ENCODE measurements around the gene LRRC37A3.
"Not testable (repeated sequence)": the region's sequence is repeated elsewhere in the genome, so short reads cannot be mapped to it uniquely, and the experiment has no call there.

The LRRC37A3 gene

DNA sequence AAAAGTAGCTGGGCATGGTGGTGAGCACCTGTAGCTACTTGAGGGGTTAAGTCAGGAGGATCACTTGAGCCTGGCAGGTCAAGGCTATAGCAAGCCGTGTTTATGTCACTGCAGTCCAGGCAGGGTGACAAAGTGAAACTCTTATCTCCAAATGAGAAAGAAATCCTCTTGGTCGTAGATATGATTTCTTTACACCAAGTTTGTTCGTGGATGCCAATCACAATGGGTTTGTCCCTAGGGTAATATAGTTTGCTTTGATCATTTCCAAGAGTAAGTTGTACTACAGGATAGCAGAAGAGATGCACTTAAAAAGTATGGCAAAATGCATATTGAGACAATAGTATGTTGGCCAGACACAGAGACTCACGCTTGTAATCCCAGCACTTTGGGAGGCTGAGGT lies 6.0 kb upstream of the LRRC37A3 start:
- DNase-seq (ENCODE audit: low spot score): not testable (repeated sequence)

DNA sequence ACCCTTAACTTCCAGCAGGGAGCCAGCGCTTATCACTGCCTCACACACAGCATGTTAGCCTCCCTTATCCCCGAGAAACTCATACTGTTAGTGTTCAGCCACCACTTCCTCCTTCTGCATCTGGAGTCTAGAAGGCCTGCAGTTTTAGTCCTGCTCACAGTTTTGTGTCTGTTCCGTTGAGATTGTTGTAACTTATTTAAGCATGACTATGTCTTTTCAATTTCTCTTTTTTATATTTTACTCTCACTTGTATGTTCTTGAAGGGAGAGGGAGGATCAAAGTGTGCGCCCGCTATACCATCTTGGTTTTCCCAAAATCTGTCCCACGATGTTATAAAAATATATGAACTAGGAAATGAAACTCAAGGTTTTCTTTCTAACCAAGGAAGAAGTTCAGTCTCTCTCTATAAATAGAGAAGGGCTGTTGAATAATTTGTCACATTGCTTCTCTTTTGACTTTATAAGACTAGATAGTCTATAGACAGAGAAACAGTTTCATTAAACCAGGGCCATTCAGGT lies 3.8 kb upstream of the LRRC37A3 start:
- not testable (repeated sequence) for DNase-seq (ENCODE audit: low spot score)

DNA sequence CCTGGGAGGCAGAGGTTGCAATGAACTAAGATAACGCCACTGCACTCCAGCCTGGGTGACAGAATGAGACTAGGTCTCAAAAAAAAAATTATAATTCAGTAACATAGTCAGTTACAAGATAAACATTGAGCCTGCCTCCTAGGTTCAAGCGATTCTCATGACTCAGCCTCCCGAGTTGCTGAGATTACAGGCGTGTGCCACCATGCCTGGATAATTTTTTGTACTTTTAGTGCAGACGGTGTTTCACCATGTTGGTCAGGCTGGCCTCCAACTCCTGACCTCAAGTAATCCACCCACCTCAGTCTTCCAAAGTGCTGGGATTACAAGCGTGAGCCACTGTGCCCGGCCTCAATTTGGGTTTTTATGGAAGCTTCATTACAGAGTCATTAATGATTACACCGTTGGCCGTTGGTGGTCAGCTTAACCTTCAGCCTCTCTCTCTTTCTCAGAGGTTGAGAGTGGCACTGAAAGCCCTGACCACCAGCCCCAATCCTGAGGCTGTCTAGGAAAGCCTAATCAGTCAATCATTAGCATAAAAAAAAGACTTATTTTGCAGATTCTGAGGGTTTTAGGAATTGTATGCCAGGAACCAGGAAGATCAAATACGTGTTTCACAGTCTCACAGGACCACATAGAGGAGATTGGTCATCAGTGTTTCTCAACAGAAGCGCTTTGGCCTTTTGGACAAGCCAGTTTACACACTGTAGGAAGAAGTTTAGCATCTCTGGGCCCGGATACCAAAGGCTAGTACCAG lies 1.3 kb upstream of the LRRC37A3 start:
- DNase-seq (ENCODE audit: low spot score): no peak

DNA sequence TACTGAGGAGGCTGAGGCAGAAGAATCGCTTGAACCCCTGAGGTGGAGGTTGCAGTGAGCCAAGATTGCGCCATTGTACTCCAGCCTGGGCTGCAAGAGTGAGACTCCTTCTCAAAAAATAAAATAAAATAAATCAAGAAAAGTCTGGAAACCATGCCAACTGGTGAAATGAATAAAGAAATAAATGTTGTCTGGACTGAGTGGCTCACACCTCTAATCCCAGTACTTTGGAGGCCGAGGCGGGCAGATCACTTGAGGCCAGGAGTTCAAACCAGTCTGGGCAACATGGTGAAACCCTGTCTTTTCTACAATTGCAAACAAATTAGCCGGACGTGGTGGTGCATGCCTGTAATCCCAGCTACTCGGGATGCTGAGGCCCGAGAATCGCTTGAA lies 744 bp upstream of the LRRC37A3 start:
- DNase-seq (ENCODE audit: low spot score): peak; percentile 14

DNA sequence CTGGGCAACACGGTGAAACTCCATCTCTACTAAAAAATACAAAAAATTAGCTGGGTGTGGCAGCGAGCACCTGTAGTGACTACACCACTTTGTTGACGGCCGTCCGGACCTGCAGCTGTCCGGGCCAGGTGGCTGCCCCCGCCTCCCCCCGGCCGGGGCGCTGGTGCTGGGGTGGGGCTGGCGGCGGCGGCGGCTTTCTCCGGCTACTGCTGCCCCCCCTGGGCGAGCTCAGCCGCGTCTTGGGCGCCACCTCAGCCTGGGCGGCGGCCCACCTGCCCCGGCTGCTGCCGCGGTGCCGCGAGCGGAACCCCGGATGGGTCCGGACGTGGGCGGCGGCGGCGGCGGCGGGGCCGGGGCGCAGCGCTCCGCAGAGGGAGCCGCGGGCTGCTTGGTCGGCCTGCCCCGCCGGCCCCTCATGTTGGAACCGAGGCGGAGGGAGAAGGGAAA lies 413 bp downstream of the LRRC37A3 start:
- peak; percentile 42 for DNase-seq (ENCODE audit: low spot score)

DNA sequence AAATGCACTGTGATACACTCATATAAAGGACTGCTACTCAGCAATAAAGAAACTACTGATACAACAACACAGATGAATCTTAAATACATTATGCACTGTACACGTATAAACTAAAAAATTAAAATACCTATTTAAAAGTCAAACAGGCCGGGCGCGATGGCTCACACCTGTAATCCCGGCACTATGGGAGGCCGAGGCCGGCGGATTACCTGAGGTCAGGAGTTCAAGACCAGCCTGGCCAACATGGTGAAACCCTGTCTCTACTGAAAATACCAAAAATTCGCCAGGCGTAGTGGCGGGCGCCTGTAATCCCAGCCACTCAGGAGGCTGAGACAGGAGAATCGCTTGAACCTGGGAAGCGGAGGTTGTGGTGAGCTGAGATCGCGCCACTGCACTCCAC lies 1.7 kb downstream of the LRRC37A3 start:
- DNase-seq (ENCODE audit: low spot score): not testable (repeated sequence)

DNA sequence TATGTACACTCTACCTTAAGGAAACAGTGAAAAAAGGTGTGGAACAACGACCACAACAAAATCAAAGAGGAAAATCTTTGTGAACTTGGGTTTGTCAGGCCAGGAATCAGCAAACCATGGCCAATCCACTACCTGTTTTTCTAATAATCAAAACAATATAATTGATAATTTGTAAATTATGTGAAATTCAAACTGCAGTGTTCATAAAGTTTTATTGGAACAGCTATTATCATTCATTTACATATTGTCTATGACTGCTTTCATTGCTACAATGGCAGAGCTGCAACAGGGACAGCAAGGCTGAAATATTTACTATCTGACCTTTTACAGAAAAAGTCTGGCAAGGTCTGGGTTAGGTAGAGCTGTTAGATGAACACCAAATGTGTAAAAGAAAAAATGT lies 4.0 kb downstream of the LRRC37A3 start:
- not testable (repeated sequence) for DNase-seq (ENCODE audit: low spot score)

DNA sequence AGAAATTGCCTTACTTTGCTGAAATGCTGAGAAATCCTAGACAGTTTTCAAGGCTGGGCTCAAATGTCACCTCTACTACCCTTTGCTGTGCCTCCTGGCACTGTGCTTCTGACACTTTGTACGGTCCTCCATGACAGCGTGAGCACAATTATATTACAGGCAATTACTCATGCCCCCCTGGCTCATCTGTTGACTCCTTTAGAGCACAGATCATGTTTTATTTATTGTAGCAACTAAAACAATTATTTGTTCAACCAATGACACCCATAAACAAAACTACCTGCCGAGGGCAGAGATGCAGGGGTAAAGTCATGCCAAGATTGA lies 9.1 kb downstream of the LRRC37A3 start:
- not testable (repeated sequence) for DNase-seq (ENCODE audit: low spot score)

DNA sequence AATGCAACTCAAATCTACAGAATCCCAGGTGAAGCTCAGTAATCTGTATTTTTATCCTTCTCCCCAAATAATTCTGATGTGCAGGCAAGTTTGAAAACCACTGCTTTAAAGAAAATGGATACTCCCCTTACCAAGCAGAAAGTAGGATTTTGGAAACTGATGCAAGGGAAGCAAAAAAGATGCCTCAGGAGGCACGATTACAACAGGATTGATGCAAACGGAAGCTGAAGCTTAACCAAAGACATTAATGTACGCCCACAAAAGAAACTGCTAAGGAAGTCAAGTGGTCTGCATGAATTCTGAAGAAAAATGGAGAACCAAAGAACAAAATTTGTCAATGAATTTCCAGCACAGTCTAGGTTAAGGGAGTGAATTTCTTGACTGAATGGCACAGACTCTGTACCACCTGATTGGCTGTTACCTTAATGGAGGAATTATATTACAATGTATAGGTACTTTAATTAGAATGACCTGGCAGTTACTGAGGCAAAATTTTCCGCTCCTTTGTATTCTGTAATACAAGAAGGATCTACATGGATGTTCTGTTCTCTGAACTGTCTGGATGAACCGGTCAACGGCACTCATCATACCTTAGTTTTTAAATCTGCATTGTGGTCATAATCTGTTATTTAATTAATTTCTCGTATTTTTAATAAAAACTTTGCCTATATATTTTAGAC lies 9.6 kb downstream of the LRRC37A3 start:
- not testable (repeated sequence) for DNase-seq (ENCODE audit: low spot score)

DNA sequence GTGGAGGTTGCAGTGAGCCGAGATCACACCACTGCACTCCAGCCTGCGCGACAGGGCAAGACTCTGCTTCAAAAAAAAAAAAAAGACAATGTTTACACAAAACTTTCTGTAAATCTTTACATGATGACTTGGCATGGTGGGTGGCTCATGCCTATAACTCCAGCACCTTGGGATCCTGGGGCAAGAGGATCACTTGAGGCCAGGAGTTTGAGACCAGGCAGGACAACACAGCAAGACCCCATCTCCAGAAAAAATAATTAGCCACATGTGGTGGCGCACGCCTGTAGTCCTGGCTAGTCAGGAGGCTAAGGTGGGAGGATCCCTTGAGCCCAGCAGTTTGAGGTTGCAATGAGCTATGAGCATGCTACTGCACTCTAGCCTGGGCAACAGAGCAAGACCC lies 15.2 kb downstream of the LRRC37A3 start:
- DNase-seq (ENCODE audit: low spot score): not testable (repeated sequence)

DNA sequence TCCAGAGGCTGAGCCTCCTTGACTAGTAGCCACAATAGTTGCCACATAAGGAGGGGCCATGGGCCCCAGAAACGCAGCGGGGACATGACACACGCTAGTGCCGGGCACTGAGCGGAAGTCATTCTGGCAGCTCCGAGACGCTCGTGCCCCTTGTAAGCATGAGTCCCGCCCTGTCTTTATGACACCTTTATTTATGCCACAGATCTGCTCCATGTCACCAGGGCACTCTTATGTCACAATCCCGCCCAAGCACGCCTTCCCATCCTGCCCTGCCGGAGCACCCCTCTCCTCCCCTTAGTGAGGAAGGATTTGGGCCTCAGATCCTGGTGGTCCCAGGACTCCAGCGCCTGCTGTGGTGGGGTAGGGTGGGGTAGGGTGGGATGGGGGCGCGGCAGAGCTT lies 22.1 kb downstream of the LRRC37A3 start:
- DNase-seq (ENCODE audit: low spot score): not testable (repeated sequence)

DNA sequence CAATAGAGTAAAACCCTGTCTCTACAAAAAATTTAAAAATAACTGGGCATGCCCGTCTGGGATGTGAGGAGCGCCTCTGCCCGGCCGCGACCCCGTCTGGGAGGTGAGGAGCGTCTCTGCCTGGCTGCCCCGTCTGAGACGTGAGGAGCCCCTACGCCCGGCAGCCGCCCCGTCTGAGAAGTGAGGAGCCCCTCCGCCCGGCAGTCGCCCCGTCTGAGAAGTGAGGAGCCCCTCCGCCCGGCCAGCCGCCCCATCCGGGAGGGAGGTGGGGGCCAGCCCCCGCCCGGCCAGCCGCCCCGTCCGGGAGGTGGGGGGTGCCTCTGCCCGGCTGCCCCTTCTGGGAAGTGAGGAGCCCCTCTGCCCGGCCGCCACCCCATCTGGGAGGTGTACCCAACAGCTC lies 45.1 kb downstream of the LRRC37A3 start:
- not testable (repeated sequence) for DNase-seq (ENCODE audit: low spot score)

DNA sequence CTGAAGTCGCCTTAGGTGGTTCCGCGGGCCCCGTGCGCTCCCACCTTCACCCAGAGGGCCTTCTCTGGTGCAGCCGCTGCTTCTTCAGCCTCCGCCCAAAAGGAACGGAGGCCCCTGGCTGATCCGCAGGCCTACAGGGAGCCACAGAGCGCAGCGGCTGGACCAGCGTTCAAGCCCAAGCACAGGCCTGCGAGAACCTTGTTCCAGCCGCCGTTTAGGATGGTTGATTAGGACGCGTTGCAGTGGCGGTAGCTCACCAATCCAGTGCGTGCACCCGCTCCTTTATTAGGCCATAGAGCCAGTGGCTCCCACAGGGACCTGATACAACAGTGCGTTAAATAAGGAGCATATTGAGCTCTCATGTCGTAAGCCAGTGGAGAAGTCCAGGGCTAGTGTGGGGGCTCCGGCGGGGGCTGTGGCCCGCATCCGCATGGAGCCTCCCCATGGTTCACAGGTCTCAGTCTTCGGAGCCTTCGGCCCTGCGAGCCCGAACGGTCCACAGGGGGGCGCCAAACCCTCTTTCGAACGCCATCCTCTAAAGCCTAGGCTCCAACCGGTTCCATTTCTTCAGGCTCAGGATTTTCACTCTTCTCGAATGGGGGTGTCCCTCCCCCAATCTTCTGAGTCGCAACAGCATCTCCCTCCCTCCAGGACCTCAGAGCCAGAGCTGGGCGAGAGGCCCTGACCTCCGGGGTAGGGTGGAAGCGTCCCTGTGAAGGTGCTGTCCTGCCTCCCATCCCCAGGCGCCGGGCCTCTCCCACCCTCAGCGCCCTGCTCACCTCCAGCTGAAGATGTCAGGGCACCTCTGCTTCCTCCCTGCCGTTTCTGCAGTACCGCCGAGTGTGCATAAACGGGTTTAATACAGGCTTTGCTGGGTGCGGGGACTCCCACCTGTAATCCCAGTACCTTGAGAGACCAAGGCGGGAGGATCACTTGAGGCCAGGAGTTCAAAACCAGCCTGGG lies 71.5 kb downstream of the LRRC37A3 start:
- DNase-seq (ENCODE audit: low spot score): peak; percentile 14

DNA sequence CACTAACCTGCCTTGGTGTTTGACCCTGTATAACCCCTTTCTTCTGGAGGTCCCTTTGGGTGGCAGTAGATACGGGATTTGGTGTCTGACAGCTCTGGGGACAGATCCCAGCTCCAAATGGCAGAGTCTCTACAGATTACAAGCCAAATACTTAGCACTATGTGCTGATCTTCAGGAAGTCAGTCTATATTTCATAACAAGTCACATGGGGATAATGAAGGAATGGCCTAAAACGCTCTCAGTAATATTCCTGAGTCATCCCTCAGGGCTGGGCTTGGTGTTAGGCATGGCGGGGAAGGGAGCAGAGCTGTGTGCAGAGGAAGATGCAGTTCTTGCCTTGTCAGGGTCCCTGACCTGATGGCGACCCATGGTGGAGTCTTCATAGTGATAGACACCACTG lies 72.4 kb downstream of the LRRC37A3 start:
- not testable (repeated sequence) for DNase-seq (ENCODE audit: low spot score)

DNA sequence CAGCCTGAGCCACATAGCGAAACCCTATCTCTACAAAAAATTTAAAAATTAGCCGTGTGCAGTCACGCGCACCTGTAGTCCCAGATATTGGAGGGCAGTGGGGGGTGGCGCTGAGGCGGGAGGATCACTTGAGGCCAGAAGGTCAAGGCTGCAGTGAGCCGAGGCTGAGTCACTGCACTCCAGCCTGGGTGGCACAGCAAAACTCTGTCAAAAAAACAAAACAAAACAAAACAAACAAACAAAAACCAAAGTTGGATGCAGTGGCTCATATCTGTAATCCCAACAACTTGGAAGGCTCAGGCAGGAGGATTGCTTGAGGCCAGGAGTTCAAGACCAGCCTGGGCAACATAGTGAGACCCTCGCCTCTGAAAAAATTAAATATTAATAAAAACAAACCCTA lies 75.4 kb downstream of the LRRC37A3 start:
- not testable (repeated sequence) for DNase-seq (ENCODE audit: low spot score)

DNA sequence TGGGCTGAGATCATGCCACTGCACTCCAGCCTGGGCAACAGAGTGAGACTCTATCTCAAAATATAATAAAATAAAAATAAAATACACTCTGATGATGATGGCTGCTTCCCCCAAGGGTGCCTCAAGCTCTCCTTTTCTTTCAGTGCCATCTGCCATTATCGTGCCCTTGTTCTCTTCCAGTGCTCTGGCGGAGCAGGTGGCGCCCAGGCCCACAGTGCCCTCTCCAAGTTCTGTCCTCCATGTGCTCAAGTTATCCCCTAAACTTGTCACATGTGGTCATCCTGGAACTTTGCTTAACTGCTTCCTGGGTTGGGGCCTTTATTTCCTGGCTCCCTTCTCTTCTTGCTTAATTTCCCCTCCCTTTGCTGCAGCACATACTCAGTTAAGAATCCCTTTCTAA lies 76.4 kb downstream of the LRRC37A3 start:
- DNase-seq (ENCODE audit: low spot score): not testable (repeated sequence)

DNA sequence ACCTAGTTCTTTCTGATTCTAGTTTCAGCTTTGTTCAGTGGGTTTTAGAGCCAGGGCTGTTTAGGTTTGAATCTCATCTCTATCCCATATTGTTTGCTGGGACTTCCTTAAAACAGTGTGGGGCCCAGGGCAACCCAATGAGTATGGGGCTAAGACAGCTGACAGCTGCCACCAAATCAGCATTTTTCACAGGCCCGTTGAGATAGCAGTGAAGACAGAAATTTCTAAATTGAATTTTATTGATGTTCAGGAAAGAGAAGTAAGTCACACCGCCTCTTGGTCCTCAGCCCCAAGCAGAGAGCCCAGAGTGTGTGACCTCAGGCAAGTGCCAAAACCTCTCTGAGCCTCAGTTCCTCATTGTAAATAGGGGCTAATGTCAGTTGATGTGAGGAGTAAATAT lies 78.3 kb downstream of the LRRC37A3 start:
- DNase-seq (ENCODE audit: low spot score): not testable (repeated sequence)

DNA sequence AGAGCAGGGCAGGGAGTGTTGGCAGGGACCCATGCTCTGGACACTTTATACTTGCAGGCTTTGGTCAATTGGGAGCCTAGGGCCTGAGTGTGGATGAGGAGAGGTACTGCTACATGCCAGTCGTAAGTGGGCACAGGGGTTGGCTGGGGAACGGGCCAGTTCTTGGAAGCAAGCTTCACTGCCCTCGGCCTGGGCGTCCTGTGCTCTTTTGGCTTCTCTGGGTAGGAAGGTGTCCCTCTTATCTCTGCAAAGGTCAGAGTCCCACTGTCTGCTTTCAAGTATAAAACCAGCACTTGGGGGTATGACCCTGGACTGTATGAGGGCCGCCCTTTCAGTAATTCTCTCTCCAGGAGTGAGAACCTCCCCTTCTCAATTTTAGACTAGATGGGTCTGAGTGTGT lies 80.8 kb downstream of the LRRC37A3 start:
- DNase-seq (ENCODE audit: low spot score): not testable (repeated sequence)

DNA sequence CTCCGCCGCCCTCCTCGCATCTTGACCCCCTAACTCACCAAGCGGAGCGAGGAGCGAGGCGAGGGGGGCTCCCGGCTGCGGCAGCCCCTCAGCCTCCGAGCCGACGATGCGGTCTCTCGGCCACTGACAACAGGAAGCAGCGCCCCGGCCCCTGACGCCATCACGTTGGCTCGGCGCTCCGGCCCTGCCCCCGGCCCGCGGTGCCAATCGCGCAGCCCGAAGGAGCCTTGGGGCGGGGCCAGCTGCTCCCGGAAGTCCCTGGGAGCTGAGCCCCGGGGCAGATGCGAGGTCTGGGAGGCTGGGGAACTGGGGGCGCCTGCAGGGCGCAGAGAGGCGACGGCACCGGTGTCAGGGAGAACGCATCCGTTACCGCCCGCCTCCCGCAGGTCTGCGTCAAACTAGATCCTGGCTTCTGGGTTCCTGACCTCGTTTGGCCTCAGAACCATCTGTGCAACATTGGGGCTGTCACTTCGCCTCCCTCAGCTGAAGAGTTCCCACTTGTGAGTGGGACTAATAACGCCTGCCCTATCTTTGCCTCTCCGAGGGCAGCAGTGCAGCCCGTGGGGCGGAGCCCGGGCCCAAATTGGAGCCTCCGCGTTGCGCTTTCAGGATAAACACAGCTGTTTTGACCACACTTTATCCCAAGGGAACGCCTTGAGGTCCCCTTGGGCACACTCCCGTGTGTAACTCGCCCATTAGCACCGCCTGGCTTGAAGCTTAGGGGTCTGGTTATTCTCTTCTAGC lies 82.1 kb downstream of the LRRC37A3 start:
- peak; percentile 81 for DNase-seq (ENCODE audit: low spot score)

DNA sequence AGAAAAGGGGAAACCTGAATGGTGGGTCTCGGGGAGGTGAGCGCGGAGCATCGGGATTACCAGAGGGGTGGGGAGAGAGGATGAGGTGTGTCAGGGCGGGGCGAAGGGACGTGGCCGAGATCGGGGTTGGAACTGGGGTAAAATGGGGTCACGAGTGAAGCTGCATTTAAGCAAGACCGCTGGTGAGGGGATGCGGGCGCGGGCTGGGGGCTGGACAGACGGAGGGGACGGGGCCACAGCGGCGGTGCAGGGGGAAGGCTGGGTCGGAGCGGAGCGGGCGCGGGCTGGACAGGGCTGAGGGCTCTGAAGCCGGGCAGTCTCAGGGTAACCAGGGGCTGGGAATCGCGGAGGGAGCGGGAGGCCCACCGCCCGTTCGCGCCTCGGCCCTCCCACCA lies 82.7 kb downstream of the LRRC37A3 start:
- DNase-seq (ENCODE audit: low spot score): peak; percentile 14

DNA sequence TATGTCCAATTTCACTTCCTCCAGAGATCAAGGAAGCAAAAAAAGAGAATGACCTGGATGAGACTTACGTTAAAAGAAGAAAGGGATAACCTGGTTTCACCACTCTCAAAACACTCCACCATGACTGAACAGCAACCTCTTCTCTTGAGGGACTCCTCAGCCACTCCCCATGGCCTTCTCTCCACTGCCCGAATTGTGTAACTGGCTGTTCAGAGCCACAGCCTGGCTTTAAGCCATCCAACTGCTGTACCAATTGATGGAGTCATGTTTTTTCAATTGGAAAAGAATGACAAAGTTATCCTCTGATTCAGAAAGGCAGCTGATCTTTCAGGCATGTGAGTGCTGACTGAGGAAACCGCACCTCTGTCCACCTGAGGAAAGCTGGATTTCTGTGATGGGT lies 85.2 kb downstream of the LRRC37A3 start:
- DNase-seq (ENCODE audit: low spot score): not testable (repeated sequence)
